ENCODE results near the gene NIPBL. TPM values are rescaled to one million over a fixed set of nuclear protein-coding genes. Genes with fewer than 3 reads are reported as not detected.
"Not testable (repeated sequence)": the region's sequence is repeated elsewhere in the genome, so short reads cannot be mapped to it uniquely, and the experiment has no call there.

NIPBL gene
- total RNA-seq, 1 donor from 2014 or later: 32.2 TPM

DNA sequence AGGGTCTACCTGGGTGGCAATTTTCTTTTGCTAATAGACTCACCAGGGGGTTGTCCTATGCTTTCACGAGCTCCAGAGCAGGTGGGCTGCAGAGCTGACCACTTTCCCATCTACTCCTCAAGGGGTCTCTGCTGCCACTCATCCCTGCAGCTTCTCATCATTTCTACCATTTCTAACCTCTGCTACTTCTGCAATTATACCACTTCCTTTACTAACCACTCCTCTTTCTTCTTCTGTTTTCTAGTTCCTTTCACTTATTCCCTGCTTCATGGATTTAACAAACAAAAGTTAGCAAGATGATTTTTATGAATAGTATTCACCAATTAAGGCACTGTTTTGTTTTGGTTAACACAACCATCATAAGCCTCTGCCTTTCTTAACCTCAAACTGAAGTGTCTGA is 34.5 kb upstream of the NIPBL start:
- Mint-ChIP-seq H3K4me3 (ENCODE audit: unreplicated experiment) (no peak overlapping the region), H3K9me3 (ENCODE audit: low read depth) (peaks cover 10% of the 10 kb centered on the region), H3K36me3 (ENCODE audit: low read depth) (peaks cover 4% of the 10 kb centered on the region), H3K27me3 (ENCODE audit: low read depth) (peaks cover 31% of the 10 kb centered on the region), H3K4me1 (ENCODE audit: low read depth) (no peaks in the 10 kb centered on the region), H3K27ac (ENCODE audit: unreplicated experiment) (no peak overlapping the region)
- DNase-seq (ENCODE audit: low spot score): no peak
- TF ChIP-seq, protein P1, sequence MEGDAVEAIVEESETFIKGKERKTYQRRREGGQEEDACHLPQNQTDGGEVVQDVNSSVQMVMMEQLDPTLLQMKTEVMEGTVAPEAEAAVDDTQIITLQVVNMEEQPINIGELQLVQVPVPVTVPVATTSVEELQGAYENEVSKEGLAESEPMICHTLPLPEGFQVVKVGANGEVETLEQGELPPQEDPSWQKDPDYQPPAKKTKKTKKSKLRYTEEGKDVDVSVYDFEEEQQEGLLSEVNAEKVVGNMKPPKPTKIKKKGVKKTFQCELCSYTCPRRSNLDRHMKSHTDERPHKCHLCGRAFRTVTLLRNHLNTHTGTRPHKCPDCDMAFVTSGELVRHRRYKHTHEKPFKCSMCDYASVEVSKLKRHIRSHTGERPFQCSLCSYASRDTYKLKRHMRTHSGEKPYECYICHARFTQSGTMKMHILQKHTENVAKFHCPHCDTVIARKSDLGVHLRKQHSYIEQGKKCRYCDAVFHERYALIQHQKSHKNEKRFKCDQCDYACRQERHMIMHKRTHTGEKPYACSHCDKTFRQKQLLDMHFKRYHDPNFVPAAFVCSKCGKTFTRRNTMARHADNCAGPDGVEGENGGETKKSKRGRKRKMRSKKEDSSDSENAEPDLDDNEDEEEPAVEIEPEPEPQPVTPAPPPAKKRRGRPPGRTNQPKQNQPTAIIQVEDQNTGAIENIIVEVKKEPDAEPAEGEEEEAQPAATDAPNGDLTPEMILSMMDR (IDR thresholded peaks at IDR 0.05): no peak

DNA sequence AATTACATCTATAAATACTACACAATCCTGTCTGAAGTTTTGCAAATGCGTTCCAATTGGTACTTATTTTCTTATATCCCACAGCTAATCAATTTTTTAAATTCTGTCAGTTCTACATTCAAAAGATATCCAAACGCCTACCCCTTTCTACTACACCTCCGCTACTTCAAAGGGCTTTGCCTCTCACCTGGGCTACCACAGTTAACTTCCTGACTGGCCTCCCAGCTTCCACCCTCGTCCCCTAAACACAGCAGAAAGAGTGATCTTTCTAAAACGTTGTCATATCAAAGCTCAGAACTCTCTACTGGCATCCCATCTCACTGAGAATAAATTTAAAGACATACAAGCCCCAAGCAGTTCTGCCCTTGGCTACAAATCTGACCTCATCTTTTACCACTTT is 32.3 kb upstream of the NIPBL start:
- no peaks in the 10 kb centered on the region for H3K4me1 Mint-ChIP-seq (ENCODE audit: low read depth)
- H3K36me3 Mint-ChIP-seq (ENCODE audit: low read depth): peaks cover 6% of the 10 kb centered on the region
- H3K4me3 Mint-ChIP-seq (ENCODE audit: unreplicated experiment): no peak overlapping the region
- peaks cover 12% of the 10 kb centered on the region for H3K9me3 Mint-ChIP-seq (ENCODE audit: low read depth)
- peaks cover 27% of the 10 kb centered on the region for H3K27me3 Mint-ChIP-seq (ENCODE audit: low read depth)
- TF ChIP-seq, protein P1 (IDR thresholded peaks at IDR 0.05): no peak
- DNase-seq (ENCODE audit: low spot score): no peak
- no peak overlapping the region for H3K27ac Mint-ChIP-seq (ENCODE audit: unreplicated experiment)

DNA sequence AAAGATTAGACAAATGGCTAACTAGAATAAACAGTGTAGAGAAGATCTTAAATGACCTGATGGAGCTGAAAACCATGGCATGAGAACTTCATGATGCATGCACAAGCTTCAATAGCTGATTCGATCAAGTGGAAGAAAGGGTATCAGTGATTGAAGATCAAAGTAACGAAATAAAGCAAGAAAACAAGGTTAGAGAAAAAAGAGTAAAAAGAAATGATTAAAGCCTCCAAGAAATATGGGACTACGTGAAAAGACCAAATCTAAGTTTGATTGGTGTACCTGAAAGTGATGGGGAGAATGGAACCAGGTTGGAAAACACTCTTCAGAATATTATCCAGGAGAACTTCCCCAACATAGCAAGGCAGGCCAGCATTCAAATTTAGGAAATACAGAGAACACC is 28.0 kb upstream of the NIPBL start:
- DNase-seq (ENCODE audit: low spot score); H3K4me1 Mint-ChIP-seq (ENCODE audit: low read depth); H3K27ac Mint-ChIP-seq (ENCODE audit: unreplicated experiment); H3K4me3 Mint-ChIP-seq (ENCODE audit: unreplicated experiment); H3K9me3 Mint-ChIP-seq (ENCODE audit: low read depth): not testable (repeated sequence)
- peaks cover 35% of the 10 kb centered on the region for H3K27me3 Mint-ChIP-seq (ENCODE audit: low read depth)
- H3K36me3 Mint-ChIP-seq (ENCODE audit: low read depth): peaks cover 13% of the 10 kb centered on the region

DNA sequence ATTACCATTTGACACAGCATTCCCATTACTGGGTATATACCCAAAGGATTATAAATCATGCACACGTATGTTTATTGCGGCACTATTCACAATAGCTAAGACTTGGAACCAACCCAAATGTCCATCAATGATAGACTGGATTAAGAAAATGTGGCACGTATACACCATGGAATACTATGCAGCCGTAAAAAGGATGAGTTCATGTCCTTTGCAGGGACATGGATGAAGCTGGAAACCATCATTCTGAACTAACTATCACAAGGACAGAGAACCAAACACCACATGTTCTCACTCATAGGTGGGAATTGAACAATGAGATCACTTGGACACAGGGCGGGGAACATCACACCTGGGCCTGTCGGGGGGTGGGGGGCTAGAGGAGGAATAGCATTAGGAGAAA is 23.7 kb upstream of the NIPBL start:
- H3K4me3 Mint-ChIP-seq (ENCODE audit: unreplicated experiment); DNase-seq (ENCODE audit: low spot score); H3K27ac Mint-ChIP-seq (ENCODE audit: unreplicated experiment); H3K4me1 Mint-ChIP-seq (ENCODE audit: low read depth); H3K9me3 Mint-ChIP-seq (ENCODE audit: low read depth): not testable (repeated sequence)
- H3K36me3 Mint-ChIP-seq (ENCODE audit: low read depth): peaks cover 12% of the 10 kb centered on the region
- peaks cover 20% of the 10 kb centered on the region for H3K27me3 Mint-ChIP-seq (ENCODE audit: low read depth)

DNA sequence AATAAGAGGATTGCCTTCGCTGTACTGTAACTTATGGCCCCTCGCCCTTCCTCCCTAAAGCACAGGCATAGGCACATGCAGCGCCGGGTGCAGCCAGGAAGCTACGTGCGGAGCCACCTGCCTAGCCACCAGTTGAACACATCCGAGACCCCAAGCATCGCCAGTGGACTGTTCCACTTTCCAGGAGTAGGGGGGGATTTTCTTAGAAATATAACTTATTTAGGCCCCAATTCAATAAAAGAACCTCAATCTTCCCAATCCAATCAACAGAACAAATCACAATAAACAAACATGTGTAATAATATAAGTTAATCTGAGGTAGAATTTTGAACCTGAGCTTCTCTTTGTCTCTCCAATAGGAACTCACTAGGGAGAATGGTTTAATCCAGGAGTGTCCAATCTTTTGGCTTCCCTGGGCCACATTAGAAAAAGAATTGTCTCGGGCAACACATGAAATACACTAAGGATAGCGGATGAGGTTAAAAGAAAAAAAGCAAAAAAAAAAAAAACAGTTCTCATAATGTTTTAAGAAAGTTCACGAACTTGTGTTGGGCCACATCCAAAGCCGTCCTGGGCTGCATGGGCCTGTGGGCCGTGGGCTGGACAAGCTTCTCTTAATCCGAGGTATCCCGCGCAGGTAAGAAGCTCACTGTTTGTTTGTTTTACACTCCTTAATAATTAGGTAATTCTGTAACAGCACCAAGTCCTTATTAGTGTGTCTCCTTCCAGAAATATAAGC is 22.0 kb upstream of the NIPBL start:
- TF ChIP-seq, protein P1 (IDR thresholded peaks at IDR 0.05): no peak
- peaks cover 15% of the 10 kb centered on the region for H3K27me3 Mint-ChIP-seq (ENCODE audit: low read depth)
- H3K9me3 Mint-ChIP-seq (ENCODE audit: low read depth): peaks cover 5% of the 10 kb centered on the region
- H3K36me3 Mint-ChIP-seq (ENCODE audit: low read depth): peaks cover 10% of the 10 kb centered on the region
- DNase-seq (ENCODE audit: low spot score): no peak
- no peak overlapping the region for H3K27ac Mint-ChIP-seq (ENCODE audit: unreplicated experiment)
- no peak overlapping the region for H3K4me3 Mint-ChIP-seq (ENCODE audit: unreplicated experiment)
- H3K4me1 Mint-ChIP-seq (ENCODE audit: low read depth): no peaks in the 10 kb centered on the region

DNA sequence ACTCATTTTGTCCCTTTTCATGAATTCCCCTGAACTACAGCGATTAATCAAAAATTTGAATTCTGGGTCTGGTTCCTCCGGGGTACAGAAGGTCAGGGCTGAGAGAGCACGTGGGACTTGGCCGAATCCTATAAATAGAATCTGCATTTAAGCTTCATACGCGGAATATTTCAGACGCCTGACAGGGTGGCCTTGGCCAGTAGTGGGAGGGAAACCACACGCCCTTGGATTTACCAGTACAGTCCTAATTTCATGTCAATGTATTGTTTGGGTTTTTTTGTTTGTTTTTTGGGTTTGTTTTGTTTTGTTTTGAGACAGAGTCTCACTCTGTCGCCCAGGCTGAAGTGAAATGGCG is 21.5 kb upstream of the NIPBL start:
- no peaks in the 10 kb centered on the region for H3K4me1 Mint-ChIP-seq (ENCODE audit: low read depth)
- peaks cover 5% of the 10 kb centered on the region for H3K9me3 Mint-ChIP-seq (ENCODE audit: low read depth)
- peaks cover 11% of the 10 kb centered on the region for H3K27me3 Mint-ChIP-seq (ENCODE audit: low read depth)
- H3K36me3 Mint-ChIP-seq (ENCODE audit: low read depth): peaks cover 8% of the 10 kb centered on the region
- TF ChIP-seq, protein P1 (IDR thresholded peaks at IDR 0.05): no peak
- no peak overlapping the region for H3K27ac Mint-ChIP-seq (ENCODE audit: unreplicated experiment)
- H3K4me3 Mint-ChIP-seq (ENCODE audit: unreplicated experiment): no peak overlapping the region
- DNase-seq (ENCODE audit: low spot score): no peak
